ENCODE data around the gene ACSF2. TPM values are rescaled to one million over a fixed set of nuclear protein-coding genes. Genes with fewer than 3 reads are reported as not detected.

The ACSF2 gene
- total RNA-seq, 1 experiment from 2014 or later: 17.2 TPM

DNA sequence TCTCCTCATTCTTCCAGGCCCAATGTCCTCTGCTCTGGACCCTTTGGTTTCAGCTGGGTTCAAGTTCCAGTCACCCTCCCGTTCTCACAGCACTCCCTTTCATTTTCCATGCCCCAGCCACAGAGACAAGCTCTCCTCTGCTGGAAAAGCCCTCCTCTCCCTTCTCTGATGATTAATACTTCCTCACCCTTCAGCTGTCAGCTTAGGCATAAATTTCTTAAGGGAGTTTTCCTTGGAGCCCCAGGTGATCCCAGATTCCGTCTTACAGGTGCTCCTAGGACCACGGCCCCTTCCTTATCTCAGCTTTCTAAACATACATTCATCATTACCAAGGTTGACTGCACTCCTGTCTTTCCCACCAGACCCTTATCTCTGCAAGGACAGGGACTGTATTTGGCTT, 32.3 kb downstream of the ACSF2 start:
- intact Hi-C loops (cut with micrococcal nuclease; ENCODE audit: unreplicated experiment): no loop called here

DNA sequence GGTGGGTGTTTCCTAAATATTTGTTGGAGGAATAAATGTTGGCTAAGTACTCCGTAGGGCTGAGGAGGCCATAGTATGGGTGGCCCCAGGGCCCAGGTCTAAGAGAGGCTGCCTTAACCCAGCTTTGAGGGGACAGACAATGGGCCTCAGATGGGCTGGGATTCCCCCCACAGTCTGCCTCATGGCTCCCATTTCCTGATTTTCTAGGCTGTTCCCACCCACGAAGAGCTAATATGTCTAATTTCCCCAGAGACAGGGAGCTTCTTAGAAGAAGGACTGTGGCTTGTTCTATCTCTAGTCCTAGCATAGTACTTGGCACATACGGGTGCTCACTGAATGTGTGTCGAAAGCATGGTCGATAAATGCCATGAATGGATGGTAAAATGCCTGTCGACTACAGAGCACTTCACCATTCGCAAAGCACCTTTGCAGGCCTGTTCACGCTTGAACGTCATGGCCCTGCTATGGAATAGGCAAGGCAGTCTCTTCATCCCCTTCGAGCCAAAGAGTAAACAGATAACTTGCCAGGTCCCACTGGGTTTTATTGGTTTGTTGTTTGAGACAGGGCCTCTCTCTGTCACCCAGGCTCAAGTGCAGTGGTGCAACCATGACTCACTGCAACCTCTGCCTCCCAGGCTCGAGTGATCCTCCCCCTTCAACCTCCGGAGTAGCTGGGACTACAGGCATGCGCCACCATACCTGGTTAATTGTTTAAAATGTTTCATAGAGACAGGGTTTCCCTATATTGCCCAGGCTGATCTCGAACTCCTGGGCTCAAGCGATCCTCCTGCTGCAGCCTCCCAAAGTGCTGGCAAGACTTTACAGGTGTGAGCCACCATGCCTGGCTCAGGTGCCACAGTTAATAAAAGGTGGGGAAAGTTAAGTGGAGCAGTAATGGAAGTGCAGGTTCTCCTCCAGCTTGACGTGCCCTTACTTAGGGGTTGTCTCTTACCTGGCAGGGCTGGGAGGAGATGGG, 33.0 kb downstream of the ACSF2 start:
- no peak for TF ChIP-seq TCF7L2 (IDR thresholded peaks at IDR 0.05; ENCODE audit: low read depth, low read length)
- TF ChIP-seq, protein P1, sequence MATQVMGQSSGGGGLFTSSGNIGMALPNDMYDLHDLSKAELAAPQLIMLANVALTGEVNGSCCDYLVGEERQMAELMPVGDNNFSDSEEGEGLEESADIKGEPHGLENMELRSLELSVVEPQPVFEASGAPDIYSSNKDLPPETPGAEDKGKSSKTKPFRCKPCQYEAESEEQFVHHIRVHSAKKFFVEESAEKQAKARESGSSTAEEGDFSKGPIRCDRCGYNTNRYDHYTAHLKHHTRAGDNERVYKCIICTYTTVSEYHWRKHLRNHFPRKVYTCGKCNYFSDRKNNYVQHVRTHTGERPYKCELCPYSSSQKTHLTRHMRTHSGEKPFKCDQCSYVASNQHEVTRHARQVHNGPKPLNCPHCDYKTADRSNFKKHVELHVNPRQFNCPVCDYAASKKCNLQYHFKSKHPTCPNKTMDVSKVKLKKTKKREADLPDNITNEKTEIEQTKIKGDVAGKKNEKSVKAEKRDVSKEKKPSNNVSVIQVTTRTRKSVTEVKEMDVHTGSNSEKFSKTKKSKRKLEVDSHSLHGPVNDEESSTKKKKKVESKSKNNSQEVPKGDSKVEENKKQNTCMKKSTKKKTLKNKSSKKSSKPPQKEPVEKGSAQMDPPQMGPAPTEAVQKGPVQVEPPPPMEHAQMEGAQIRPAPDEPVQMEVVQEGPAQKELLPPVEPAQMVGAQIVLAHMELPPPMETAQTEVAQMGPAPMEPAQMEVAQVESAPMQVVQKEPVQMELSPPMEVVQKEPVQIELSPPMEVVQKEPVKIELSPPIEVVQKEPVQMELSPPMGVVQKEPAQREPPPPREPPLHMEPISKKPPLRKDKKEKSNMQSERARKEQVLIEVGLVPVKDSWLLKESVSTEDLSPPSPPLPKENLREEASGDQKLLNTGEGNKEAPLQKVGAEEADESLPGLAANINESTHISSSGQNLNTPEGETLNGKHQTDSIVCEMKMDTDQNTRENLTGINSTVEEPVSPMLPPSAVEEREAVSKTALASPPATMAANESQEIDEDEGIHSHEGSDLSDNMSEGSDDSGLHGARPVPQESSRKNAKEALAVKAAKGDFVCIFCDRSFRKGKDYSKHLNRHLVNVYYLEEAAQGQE (IDR thresholded peaks at IDR 0.05; ENCODE audit: insufficient read depth in 1 of 2, low read depth in 2 of 2, low read length in 1 of 2): no peak
- Histone ChIP-seq H3K9me3 (ENCODE audit: control insufficient read depth, insufficient read depth, low read depth, low read length) (no peaks in the 10 kb centered on the region), H3K36me3 (ENCODE audit: control insufficient read depth, insufficient read depth, low read length) (no peaks in the 10 kb centered on the region), H3K4me3 (ENCODE audit: low read depth in 2 of 2, low read length in 2 of 2) (no peak overlapping the region), H3K27me3 (ENCODE audit: control insufficient read depth, insufficient read depth, low read length) (no peaks in the 10 kb centered on the region), H3K4me1 (ENCODE audit: control insufficient read depth, insufficient read depth, low read length) (no peaks in the 10 kb centered on the region), H3K27ac (ENCODE audit: low read length) (no peak overlapping the region)
- no peak for ATAC-seq
- ChIA-PET CTCF (interaction anchor here (0.5 kb wide), 1 partner anchor 19 kb away, joined by 12 read pairs; no protein-coding TSS in a partner anchor), POLR2A (interaction anchor here (0.6 kb wide), 1 partner anchor 9 kb away, joined by 3 read pairs; no protein-coding TSS in a partner anchor)
- intact Hi-C loops (cut with micrococcal nuclease; ENCODE audit: unreplicated experiment): no loop called here
- in situ Hi-C loops (cut with HindIII; ENCODE audit: low pct_unique_long_range_greater_than_20kb, low sequenced_read_pairs): no loop called here
- no peak for DNase-seq (ENCODE audit: low read depth, low spot score)
- no TSS peak for BruUV-seq (replicated peaks)

More for the DNA sequence above, 32.3 kb downstream of the ACSF2 start:
- no peak for TF ChIP-seq TCF7L2 (IDR thresholded peaks at IDR 0.05; ENCODE audit: low read depth, low read length)
- TF ChIP-seq POLR2AphosphoS5 (IDR thresholded peaks at IDR 0.05; ENCODE audit: low read depth, low read length): no peak
- no peak for TF ChIP-seq SIN3A (IDR thresholded peaks at IDR 0.05; ENCODE audit: borderline replicate concordance, insufficient read depth, low read depth, low read length)
- TF ChIP-seq, protein P1 (IDR thresholded peaks at IDR 0.05; ENCODE audit: insufficient read depth in 1 of 2, low read depth in 2 of 2, low read length in 1 of 2): no peak
- TF ChIP-seq, protein P2, sequence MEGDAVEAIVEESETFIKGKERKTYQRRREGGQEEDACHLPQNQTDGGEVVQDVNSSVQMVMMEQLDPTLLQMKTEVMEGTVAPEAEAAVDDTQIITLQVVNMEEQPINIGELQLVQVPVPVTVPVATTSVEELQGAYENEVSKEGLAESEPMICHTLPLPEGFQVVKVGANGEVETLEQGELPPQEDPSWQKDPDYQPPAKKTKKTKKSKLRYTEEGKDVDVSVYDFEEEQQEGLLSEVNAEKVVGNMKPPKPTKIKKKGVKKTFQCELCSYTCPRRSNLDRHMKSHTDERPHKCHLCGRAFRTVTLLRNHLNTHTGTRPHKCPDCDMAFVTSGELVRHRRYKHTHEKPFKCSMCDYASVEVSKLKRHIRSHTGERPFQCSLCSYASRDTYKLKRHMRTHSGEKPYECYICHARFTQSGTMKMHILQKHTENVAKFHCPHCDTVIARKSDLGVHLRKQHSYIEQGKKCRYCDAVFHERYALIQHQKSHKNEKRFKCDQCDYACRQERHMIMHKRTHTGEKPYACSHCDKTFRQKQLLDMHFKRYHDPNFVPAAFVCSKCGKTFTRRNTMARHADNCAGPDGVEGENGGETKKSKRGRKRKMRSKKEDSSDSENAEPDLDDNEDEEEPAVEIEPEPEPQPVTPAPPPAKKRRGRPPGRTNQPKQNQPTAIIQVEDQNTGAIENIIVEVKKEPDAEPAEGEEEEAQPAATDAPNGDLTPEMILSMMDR (IDR thresholded peaks at IDR 0.05): no peak
- ChIA-PET CTCF (interaction anchor here (0.5 to 0.6 kb wide), 2 partner anchors 20 to 184 kb away, joined by 3 to 12 read pairs; partner anchors contain the start of gene TMEM92), POLR2A (no interaction called here)
- H3K4me3 ChIP-seq (ENCODE audit: low read depth in 2 of 2, low read length in 2 of 2): no peak overlapping the region
- no peak overlapping the region for H3K27ac ChIP-seq (ENCODE audit: low read length)
- H3K27me3 ChIP-seq (ENCODE audit: control insufficient read depth, insufficient read depth, low read length): no peaks in the 10 kb centered on the region
- H3K4me1 ChIP-seq (ENCODE audit: control insufficient read depth, insufficient read depth, low read length): no peaks in the 10 kb centered on the region
- H3K9me3 ChIP-seq (ENCODE audit: control insufficient read depth, insufficient read depth, low read depth, low read length): no peaks in the 10 kb centered on the region
- no TSS peak for BruUV-seq (replicated peaks)
- DNase-seq (ENCODE audit: low read depth, low spot score) (no peak), ATAC-seq (no peak)
- in situ Hi-C loops (cut with HindIII; ENCODE audit: low pct_unique_long_range_greater_than_20kb, low sequenced_read_pairs): no loop called here
- no peaks in the 10 kb centered on the region for H3K36me3 ChIP-seq (ENCODE audit: control insufficient read depth, insufficient read depth, low read length)

Data from Panc1 (cell line).